Measurements from ENCODE around the gene ODAD4.

The ODAD4 gene, protein sequence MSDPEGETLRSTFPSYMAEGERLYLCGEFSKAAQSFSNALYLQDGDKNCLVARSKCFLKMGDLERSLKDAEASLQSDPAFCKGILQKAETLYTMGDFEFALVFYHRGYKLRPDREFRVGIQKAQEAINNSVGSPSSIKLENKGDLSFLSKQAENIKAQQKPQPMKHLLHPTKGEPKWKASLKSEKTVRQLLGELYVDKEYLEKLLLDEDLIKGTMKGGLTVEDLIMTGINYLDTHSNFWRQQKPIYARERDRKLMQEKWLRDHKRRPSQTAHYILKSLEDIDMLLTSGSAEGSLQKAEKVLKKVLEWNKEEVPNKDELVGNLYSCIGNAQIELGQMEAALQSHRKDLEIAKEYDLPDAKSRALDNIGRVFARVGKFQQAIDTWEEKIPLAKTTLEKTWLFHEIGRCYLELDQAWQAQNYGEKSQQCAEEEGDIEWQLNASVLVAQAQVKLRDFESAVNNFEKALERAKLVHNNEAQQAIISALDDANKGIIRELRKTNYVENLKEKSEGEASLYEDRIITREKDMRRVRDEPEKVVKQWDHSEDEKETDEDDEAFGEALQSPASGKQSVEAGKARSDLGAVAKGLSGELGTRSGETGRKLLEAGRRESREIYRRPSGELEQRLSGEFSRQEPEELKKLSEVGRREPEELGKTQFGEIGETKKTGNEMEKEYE

DNA sequence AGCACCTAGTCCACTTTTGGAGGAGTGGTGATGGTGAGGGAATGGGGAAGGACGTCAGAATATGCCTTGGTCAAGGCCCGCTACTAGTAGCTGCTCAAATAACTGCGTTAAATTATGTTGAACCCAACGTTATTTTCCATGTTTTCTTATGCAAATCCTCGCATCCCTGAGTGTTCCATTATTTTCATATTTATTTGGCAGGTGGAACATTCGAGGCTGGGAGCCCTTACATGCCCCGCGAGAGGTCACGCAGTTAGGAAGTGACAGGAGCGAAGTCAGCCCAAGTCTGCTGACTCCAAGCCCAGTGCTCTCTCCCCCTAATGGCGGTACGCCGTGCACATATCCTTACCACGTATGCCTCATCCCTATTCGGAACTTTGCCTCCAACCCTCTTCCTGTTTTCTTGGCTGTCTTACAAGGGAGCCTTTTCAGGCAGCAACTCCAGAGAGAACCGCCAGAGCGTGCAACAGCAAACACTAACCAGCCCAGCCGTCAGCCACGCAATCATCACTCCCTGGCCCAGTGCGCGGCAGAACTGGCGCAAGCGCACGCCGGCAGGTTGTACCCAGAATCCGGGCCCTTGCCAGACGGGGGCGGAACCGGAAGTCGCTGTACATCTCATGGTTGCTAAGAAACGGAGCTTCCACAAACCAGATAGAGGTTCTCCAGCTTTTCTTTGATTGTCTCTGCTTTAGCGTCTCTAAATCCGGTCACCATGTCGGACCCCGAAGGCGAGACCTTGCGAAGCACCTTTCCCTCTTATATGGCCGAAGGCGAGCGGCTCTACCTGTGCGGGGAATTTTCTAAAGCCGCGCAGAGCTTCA, at the start of gene ODAD4:
Gene ODAD4 (plus strand): TSS at position 609 of the 824 bp plus-strand sequence. CDS start 107 bp downstream, at position 716.
- peak; percentile 98 for DNase-seq

DNA sequence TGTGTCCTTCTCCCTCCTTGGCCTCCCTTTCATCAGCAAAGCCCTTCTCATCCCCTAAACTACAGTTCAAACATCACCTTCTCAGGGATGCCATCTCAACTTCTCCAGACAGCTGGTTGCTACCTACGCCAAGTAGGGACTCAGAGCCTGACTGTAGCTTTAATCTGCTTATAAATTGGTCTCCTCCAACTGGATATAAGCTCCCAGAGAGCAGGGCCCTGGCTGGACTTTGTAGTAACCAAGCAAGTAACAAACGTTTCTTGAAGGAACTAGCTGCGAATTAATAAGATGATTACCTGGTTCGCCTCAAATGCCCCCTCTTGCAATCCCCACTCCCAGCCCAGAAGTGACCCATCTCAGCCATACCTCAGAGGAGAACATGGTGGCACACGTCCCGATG, 47.7 kb upstream of the ODAD4 start:
- no peak for DNase-seq

DNA sequence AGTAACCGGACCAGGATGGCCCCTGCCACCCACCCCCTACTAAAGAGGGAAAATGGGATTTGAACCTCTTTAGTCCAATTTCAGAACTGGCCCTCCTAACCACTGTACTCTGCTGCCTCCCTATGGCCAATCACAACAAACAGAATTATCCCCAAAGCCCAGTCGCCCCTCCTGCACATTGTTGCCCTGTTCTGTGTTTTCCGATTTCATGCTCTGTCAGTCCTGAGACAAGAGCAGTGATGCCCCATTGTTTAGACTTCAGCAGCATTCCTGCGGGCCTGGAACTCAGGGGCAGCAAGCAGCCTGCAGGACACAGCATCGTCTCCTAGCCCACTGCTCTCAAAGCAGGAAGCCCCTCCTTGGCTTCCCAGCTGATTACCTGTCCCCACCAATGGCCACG, 44.7 kb upstream of the ODAD4 start:
- no peak for DNase-seq

DNA sequence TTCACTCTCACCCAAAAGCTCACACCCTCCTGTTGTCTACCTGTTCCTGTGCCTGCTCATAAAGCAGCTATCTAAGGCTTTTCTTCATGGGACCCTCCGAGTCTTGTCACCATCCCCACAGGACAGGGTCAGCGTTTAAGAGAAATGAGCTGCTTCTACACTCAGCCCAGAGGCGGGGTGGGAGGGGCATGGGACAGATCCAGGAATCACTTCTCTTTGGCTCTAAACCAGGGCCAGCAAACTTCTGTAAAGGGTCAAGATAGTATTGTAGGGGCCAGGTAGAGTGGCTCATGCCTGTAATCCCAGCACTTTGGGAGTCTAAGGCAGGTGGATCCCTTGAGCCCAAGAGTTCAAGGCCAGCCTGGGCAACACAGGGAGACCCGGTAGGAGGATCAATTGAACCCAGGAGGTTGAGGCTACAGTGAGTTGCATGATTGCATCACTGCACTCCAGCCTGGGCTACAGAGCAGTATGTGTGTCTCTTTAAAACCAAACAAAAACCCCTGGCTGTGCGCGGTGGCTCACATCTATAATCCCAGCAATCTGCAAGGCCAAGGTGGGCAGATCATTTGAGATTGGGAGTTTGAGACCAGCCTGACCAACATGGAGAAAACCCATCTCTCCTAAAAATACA, 42.0 kb upstream of the ODAD4 start:
- no peak for DNase-seq

DNA sequence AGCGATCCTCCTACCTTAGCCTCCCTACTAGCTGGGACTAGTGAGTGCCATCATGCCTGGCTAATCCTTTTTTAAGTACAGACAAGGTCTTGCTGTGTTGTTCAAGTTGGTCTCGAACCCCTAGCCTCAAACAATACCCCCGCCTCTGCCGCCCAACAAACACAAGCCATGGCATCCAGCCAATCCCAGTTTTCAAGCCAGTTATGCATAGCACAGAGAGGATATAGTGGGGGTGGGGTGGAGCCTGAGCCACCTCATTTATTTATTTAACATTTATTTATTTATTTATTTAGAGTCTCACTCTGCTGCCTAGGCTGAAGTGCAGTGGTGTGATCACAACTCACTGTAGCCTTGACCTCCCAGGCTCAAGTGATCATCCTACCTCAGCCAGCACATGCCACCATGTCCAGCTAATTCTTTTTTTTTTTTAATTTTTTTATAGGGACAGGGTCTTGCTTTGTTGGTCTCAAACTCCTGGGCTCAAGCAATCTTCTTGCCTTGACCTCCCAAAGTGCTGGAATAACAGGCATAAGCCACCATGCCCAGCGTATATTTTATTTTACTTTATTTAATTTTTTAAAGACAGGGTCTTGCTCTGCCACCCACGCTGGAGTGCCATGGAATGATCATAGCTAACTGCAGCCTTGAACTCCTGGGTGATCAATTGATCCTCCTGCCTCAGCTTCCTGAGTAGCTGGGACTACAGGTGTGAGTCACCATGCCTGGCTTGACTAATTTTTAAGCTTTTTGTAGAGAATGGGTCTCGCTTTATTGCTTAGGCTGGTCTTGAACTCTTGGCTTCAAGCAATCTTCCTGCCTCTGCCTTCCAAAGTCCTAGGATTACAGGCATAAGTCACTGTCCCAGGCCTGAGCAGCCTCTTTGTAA, 39.0 kb upstream of the ODAD4 start:
- DNase-seq, result no peak

DNA sequence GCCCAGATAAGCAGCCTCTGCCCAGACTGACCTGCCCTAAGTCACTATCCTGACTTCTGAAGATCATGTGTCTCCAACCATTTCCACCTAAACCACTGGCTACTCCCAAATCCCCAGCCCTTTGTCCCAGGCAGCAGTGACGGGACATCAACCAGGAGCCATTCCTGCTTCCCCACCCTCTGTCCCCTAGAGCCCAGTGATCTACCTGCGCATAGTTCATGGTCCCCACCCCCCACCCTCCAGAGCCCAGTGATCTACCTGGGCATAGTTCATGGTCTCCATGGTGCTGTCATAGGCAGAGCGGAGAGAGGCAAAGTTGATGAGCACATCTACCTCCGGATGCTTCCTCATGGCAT, 38.4 kb upstream of the ODAD4 start:
- no peak for DNase-seq

DNA sequence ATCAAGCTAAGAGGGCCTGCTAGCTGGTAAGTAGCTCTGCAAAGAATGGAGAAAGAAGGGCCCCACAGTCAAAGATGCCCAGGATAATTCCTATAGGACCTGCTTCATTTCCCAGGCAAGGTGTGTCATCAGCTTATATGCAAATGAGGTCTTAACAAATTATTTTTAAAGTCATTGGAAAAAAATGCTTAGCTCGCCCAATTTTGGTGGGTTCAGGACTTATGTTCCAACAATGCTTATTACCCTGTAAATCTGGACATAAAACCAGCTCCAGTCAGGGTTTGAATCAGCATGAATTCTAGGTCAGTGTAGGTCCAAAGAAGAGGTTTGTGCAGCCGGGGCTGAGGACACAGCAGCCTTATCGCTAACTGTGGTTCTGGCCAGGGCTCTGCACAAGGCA, 37.0 kb upstream of the ODAD4 start:
- no peak for DNase-seq

DNA sequence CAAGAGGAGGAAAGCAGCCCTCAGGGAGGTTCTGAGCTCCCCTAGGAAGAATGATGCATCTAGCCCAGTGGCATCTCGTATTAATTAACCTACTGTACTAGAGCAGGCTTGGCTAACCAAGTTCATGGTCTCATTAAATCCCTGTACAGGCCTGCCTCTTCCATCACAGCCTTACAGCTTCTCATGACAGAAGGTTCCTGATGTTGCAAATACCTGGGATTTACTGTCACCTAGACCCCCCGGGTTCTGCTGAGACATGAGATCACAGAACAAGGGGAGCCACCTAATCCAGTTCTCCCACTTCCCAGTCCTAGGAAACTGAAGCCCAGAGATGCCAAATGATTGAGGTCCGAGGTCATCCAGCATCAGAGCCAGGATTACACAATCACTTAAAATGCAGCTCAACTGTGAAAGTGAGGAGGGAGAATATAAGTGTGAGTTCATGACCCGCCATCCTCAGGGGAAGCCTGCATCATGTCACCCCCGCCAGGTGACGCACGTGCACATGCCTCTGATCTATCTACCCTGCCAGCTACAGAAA, 35.6 kb upstream of the ODAD4 start:
- peak; percentile 12 for DNase-seq

DNA sequence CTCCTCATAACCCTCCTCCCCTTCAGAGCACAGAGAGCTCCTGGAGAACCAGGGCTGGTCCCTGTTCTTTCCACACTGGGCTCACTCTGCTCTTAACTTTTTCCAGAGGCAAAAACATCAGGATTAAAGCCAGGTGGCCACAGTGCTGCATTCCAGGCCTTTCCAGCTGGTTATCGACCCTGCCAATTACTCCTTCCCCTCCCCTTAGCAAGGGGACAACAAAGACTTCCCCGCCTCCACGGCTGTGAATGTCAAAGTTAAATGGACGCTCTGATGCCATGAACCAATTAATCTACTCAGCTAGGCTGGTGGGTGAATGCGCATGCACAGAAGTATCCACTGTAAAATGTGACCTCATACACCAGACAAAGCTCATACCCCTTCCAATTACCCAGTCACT, 34.8 kb upstream of the ODAD4 start:
- no peak for DNase-seq

DNA sequence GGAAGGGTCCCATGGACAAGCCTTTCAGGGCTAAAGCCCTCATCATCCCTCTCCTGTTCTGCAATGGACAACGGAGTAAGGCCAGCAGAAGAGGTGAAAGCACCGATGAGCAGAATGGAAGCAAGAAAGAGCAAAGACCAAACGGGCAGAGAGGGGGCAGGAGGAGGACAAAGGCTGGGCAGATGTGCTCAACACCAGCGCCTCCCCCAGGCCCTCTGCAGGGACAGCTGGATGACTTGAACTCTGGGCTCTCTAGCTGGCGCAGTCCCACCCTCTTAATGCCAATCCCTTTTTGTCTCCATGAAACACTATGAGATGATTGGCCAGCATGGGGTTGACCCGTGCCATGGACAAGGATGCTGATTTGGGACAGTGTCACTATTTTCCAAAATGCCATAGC, 33.7 kb upstream of the ODAD4 start:
- no peak for DNase-seq

DNA sequence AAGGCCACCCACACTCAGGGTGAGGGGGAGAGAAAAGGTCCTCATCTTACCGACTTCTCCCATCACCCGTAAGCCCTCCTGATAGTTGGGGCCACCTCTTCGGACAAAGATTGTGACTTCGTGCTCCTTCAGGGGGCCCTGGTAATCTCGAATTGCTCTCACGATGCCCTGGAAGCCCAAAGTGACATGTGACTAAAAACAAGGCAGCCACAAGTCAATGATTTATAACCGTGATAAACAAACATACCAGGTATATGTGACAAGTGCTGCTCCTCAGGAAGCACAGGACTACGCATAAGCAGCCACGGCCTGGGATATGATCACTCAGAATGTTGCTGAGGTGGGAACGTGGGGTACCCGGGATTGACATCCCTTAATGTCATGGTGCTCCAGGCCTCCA, 28.8 kb upstream of the ODAD4 start:
- no peak for DNase-seq

DNA sequence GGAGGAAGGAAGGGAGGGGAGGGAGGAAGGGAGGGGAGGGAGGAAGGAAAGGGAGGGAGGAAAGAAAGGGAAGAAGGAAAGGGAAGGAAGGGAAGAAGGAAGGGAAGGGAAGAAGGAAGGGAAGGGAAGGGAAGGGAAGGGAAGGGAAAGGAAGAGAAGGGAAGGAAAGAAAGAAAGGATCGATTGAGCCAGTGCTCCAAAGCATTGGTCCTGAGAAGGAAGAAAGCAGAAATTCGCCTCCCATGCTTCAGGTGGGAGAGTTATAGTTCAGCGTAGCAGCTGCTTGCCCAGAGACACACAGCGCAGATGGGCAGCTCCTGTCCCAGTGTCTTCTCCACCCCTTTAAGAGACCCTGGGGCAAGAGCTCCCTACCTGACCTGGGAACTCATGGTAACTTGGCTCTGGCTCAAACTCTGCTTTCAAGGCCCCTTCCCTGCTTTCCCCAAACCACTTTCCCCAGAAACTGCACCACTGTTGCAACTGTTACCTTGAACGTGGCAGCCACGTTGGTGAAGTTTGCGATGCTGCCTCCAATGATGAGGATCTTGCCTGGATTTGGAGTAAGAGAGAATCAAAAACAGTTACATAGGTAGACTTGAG, 26.1 kb upstream of the ODAD4 start:
- DNase-seq, result no peak

DNA sequence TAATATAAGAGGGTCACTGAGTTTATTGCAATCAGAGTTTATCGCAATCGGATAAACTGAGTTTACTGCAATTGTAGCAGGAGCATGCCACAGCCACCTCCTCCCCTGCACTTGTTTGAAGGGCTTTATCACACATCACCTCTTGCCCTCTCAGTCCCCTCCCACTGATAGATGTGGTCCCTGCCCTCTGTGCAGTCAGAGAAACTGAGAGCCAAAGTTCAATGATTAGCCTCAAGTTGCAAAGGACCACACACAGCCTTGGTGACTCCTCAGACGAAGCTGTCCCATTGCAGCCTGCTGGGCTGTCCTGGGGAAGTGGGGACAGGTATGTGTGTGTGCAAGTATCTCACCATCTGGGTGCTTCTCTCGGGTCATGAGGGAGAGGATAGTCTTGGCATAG, 25.2 kb upstream of the ODAD4 start:
- no peak for DNase-seq

DNA sequence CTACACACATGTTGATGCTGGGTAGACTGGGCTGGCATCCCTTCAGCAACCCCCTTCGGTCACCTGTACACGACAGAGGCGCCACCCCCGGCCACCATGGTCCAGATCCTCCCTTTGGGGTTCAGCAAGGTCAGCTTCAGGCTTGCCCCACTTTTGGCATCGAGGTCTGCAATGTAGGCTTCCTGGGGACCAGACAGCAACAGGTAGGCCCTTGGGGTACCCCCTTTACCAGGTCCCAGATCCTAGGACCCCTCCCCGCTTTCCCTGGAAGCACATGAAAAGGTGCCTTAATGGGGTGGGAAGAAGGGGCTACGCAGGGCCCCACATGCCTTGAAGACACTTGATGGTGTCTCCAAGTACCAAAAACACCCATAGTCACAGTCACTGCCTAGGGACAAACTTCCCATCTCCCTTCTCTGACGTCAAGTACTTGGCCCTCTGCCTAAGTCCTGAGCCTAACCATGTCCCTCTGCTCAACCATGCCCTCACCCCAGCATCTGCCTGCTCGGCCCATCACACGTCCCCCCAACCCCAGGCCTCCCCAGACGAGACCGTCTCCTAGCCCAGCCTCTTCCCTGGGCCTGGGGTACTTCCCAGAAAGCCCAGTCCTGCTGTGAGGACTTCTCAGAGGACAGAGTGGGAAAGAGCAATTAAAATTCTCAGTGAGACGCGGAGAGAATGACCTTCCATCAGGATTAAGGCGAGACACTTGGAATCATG, 23.8 kb upstream of the ODAD4 start:
- no peak for DNase-seq

DNA sequence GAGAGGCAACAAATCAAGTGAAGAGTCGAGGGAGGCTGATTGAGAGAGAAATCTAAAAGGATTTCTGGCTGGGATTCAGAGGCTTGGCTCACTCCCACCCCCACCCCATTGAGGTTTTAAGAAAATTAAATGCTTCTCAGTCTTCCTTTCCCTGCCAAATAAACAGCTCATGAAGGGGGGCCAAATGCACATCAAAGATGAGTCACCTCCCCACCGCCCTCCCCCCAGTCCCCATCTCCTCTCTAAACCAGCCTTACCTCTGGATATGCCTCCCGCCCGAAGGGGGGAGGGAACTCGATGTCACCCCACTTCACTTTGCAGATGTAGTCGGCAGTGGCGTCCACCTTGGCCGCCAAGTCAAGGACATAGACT, 23.2 kb upstream of the ODAD4 start:
- DNase-seq, result no peak

DNA sequence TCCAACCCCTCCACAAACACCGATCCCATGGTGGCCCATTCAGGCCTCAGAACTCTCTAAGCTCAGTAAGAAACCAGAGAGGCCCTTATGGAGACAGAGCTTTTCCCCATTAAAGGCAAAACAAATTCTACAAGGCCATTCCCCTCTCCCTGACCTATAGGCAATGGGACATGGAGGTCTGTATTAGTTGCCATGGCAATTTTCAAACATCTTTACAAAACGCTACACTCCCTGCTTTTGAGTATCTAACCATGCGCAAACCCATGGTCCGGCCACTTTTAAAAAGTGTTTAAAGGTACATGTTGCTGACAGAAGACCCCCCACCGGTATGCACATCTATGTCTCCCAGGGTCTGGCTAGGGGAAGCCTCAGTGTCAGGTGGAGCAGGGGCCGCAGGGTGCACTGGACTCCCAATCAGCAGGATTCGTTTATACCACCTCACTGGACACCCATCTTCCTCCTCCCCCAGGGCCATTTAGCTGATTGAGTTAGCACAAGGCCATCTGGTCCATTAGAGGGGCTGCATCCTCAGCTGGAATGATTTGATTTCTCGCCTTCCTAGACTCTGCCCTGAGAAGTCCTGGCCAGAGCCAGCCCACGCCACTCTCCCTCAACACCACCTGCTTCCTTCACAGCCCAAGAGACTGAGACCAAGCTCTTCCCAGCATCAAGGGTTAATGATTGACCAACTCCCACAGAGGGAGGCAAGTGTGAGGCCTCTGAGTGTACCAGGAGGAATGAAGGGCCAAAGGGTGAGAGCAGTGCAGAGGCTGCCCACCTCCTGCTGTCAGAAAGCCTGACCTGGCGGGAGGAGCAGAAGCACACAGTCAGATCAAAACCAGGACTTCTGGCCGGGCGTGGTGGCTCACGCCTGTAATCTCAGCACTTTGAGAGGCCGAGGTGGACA, 22.5 kb upstream of the ODAD4 start:
- no peak for DNase-seq

DNA sequence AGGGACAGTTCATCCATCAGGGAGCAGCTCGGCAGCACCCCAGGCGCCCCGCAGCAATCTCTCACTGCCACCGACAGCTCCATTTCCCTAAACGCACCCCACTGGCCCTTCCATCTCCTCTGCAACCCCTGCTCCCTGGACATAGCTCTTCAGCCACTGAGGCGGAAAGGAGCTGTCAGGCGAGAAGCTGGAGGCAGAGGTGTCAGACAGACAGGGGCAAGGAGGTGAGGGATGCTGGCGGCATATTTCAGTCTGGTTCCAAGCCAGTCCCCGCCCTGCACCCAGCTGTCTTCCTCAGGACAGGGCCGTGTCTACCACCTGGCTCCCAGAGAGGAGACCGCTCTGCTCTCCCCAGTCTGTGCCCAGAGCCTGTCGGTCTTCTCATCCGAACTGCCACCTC, 21.3 kb upstream of the ODAD4 start:
- no peak for DNase-seq

DNA sequence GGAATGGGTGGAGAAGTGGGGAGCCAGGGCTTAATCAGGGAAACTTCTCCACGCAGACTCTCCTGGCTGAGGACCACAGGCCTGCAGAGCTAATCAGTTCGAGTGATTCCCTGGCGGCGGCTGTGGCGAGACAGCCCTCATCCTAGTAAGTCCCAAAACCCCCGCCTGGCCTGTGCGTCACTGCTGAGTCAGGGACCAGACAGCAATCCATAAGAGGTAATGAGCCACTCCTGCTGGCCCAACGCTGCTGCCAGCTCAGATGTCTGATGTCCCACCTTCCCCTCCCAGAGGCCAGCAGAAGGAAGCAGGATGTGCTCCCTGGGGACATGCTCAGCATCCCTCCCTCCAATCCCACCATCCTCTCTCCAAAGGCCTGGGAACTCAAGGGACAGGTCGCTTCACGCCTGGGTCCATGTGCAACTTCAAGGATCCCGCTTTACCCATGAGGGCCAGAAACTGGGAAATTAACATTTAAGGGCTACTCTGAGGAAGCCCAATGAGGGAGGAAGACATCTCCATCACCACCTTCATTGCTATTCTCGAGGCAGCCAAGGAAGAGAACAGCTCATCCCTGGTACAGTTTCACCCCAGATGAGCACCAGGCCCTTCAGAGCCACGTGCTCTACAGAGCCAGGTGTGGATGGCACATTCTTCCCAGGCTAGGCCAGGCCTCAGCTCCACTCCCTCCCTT, 19.6 kb upstream of the ODAD4 start:
- DNase-seq, result no peak

DNA sequence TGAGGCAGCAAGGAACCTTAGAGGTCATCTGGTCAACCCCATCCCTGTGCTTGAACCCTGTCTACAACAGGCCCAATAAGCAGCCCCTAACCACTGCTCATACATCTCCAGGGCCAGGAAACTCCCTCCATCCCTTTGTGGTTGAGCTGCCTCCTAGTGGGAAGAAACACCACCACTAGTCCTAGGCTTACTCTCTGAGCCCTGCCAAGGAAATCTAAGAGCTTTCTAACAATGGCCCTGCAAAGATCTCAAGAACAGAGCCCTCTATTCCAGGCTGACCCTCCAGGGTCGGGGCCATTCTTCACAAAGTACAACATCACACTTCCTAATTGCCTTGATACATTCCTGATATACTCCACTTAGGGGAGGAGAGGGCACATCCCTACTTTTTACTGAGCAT, 17.5 kb upstream of the ODAD4 start:
- no peak for DNase-seq
